Right ventricle myocardium superior (tissue), 1 donor: ENCODE data around the gene LCN6. TPM values are rescaled to one million over a fixed set of nuclear protein-coding genes. Genes with fewer than 3 reads are reported as not detected.
"Not testable (repeated sequence)": the region's sequence is repeated elsewhere in the genome, so short reads cannot be mapped to it uniquely, and the experiment has no call there.

Experiments used
- ATAC-seq: fragments of 200-7000 bp; cut with Tn5 transposase; one replicate; pipeline ENCODE4 v1.9.1; 2020; ENCODE audit warnings: mild to moderate bottlenecking; ENCODE audit not compliant: poor library complexity
- DNase-seq: peaks from one replicate; pipeline ENCODE4 v3.0.0-alpha.2; 2020
- intact Hi-C: fragments of 100-400 bp; cut with DNase I; formaldehyde crosslinking; loops from one replicate; pipeline ENCODE4 v1.11.2; 2022
- total RNA-seq: library from RNA; stranded (reverse); fragmentation: NEBNext Ultra II Directional; extraction: Animal tissue kit (Norgen Biotek cat#: 25700); gene quantifications from one replicate; pipeline ENCODE4 v1.2.1, GENCODE V29; 2021
- donor health status: DM: no; HTN: yes; CAD: no; lungs with severe emphysema.

The LCN6 gene
- total RNA-seq, 1 donor from 2014 or later = 13.0 TPM

DNA sequence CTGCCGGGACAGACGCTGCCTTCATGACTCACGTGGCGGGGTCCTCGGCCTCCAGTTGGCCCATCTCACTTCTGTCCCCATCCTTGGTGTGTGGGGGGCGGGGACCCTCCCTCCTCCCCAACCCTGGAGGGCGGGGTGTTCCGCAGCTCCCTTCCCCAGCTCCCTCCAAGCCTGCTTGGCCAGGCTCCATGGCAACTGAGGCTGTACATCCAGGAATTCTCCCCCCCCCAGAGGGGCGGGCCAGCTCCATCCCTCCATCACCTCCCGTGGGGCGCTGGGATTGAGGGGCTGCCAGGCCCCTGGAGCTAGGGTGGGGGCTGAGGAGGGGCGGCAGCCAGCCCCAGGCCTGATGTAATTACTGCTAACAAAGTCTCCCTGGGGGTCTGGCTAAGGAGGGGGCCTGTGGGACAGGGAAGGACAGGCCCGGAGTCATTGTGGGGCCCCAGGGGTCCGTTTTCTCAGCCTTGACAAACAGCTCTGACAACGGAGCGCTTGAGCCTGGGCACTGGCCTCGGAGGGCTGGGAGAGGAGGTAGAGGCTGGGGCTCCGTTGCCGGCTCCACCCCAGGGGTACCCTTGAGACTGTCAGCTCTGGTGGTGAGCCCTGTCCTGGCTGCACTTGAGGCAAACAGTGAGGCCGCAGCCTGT is 28.0 kb downstream of the LCN6 start:
- ATAC-seq (peak; percentile 22), DNase-seq (peak; percentile 72)
- intact Hi-C loops = no loop called here

- DNase-seq (no peak), ATAC-seq (no peak)
- intact Hi-C loops = no loop called here
These were observed 29.0 kb downstream of the LCN6 start for GRCh38 chr9:136719195-136719880.

GRCh38 chr9:136718345-136719194 is 29.8 kb downstream of the LCN6 start:
- DNase-seq (no peak), ATAC-seq (no peak)
- intact Hi-C loops = no loop called here

DNA sequence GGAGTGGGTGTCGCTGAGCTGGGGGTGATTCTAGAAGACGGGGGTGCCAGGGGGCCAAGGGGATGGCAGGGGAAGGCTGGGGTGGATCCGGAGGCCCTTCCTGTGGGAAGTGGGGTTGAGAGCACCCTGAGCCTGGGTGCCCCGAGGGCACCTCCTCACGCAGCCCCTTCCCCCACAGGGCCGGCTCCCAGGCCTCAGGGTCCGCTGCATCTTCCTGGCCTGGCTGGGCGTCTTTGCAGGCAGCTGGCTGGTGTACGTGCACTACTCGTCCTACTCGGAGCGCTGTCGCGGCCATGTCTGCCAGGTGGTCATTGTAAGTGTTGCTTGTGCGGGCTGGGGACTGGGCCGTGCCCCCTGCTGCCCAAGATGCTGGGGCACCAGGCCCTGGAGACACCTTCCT is 30.9 kb downstream of the LCN6 start:
- no peak for ATAC-seq
- intact Hi-C loops = no loop called here
- DNase-seq = no peak

GRCh38 chr9:136714893-136715274 is 33.4 kb downstream of the LCN6 start:
- intact Hi-C loops = no loop called here
- ATAC-seq = no peak
- no peak for DNase-seq

GRCh38 chr9:136714096-136714892 is 34.0 kb downstream of the LCN6 start:
- ATAC-seq (peak; percentile 23), DNase-seq (peak; percentile 78)
- intact Hi-C loops = no loop called here

DNA sequence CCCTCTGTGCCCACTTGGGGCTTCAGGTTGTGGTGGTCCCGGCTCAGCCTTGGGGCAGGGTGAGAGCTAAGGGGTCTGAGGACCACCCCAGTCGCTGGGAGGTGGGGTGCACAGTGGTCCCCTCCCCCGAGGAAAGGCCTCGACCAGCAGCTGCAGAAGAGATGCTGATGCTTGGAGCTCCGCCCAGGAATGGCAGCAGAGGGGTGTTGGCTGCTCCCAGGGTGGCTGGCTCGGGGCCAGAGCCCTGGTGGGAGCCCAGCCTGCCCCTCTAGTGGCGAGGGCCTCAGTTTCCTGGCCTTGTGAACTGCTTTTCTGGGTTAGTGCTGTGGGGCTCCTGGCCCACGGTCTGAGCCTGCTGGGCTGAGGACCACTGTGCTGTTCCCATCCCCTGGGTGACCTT is 34.8 kb downstream of the LCN6 start:
- ATAC-seq = no peak
- intact Hi-C loops = no loop called here
- no peak for DNase-seq

- DNase-seq = no peak
- ATAC-seq = no peak
- intact Hi-C loops = no loop called here
These were observed 35.4 kb downstream of the LCN6 start for GRCh38 chr9:136712690-136713544.

DNA sequence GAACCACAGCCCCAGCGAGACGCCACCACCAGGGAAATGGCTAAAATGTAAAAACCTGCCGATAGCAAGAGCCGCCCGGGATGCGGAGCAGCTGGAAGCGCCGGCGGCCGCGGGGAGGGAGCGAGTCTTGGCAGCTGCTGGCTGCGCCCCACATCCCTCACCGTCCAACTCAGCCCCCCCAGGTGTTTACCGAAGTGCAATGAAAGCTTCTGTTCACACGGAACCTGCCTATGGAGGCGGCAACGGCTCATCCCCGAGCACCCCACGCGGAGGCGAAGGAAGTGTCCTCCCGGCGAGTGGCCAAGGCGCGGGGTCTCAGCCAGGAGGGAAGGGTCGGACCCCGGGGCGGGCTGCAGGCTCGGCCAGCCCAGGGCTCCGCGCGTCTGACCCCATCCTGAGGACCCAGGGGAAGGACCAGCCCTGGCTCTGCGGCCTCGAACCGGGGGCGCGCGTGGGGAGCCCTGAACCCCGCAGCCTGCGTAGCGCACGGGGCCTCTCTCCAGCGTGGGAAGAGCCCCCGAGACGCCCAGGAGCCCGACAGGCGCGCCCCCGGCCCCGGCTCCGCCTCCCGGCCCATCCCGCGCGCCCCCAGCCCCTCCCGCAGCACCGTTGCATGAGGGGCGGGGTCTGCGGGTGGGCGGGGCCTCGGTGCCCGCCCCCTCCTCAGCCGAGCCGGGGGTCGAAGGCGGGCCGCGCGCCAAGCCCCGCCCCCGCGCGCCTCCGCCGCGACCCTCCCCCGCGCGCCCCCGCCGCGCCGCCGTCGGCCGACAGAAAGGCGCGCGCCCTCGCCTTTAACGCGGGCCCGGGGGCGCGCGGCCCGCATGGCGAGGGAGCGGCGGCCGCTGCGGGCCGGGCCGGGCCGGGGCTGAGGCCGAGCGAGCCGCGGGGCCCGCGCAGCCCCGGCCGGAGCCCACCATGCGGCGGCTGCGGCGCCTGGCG is 36.3 kb downstream of the LCN6 start, which contains the start of gene DIPK1B:
Gene DIPK1B, plus strand, starts transcription at position 822 of the 939 bp plus-strand sequence. Its CDS starts 94 bp downstream, at position 916.
- no peak for DNase-seq

GRCh38 chr9:136711219-136711648 is 37.1 kb downstream of the LCN6 start:
- intact Hi-C loops, ATAC-seq, DNase-seq: not testable (repeated sequence)

More for the DNA sequence above, 36.3 kb downstream of the LCN6 start, which contains the start of gene DIPK1B:
- peak; percentile 30 for ATAC-seq
- intact Hi-C loops = no loop called here

DNA sequence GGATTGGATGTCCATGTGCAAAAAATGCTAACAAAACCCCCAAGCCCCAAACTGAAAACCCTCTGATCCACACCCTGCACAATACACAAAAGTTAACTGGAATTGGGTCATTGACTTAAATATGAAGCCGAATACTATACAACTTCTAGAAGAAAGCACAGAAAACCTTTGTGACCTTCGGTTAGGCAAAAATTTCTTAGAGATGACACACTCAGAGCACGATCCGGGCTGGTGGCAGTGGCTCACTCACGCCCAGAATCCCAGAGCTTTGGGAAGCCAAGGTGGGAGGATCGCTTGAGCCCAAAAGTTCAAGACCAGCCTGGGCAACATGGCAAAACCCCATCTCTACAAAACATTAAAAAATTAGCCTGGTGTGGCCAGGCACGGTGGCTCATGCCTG is 37.8 kb downstream of the LCN6 start:
- ATAC-seq = no peak
- no peak for DNase-seq
- intact Hi-C loops = no loop called here

DNA sequence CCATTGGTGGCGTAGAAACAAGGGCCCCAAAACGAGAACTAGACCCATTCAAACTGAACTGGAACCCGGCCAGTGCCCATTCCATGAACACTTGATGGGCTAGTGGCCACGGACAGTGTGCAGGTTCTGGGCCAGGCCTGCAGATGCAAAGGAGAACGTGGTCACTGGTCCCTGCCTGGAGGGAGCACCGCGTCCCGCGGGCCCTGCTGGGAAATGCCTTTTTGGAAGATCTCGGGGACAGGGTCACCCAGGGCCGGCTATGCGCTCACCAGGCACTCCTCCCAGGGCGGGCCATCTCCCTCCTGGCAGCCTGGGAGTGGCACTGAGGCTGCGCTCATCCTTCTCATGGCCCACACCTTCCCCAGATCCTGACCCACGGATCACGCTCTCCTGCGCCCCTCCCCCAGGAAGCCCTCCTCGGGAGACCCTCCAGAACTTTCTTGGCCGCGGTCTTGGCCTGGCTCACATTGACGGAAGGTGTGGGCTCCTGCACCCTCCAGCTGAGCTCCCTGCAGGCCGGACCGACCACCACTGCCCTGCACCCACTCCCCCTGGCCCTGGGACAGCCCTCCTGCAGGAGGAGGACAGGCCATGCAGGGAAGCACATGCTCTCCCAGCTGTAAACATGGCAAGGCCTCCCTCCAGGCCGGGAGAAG is 38.7 kb downstream of the LCN6 start:
- no peak for ATAC-seq
- intact Hi-C loops = no loop called here
- DNase-seq = no peak

- DNase-seq (no peak), ATAC-seq (no peak)
- intact Hi-C loops = no loop called here
These were observed 40.3 kb downstream of the LCN6 start for GRCh38 chr9:136707849-136708517.

- DNase-seq (no peak), ATAC-seq (no peak)
- intact Hi-C loops = no loop called here
These were observed 41.3 kb downstream of the LCN6 start for GRCh38 chr9:136707011-136707410.

DNA sequence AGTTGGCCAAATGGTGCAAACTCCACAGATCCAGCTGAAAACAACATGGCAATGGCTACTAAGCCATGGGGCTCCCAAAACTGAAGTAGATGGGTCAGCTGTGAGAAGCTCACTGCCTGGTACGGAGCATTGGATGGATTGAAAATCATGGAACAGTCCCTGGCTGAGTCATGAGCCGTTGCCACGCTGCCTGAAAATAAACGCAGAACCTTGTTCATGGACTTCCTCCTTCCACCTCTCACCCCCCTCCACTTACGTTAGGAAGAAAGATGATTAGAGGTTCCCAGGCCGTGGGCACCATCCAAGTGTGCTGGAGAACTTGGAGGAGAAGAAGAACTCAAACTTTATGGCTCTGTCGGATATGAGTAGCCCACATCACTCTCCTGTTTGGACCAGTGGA is 42.8 kb downstream of the LCN6 start:
- no peak for ATAC-seq
- no peak for DNase-seq
- intact Hi-C loops = no loop called here

DNA sequence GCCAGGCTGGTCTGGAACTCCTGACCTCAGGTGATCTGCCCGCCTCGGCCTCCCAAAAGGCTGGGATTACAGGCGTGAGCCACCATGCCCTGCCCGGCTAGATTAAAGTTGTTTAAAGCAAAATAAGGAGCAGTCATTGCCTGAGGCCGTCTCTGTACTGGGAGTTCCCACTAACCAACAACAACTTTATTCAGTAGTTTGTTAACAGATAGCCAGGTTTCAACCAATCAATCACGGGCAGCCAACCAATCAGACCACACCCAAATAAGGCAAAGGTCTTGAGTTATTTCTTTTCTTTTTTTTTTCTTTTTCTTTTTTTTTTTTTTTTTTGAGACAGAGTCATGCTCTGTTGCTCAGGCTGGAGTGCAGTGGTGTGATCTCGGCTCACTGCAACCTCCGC is 43.6 kb downstream of the LCN6 start:
- intact Hi-C loops = not testable (repeated sequence)

More for the DNA sequence above, 43.6 kb downstream of the LCN6 start:
- DNase-seq, ATAC-seq: not testable (repeated sequence)
